ENCODE results near the gene GMPPA.

GMPPA gene

DNA sequence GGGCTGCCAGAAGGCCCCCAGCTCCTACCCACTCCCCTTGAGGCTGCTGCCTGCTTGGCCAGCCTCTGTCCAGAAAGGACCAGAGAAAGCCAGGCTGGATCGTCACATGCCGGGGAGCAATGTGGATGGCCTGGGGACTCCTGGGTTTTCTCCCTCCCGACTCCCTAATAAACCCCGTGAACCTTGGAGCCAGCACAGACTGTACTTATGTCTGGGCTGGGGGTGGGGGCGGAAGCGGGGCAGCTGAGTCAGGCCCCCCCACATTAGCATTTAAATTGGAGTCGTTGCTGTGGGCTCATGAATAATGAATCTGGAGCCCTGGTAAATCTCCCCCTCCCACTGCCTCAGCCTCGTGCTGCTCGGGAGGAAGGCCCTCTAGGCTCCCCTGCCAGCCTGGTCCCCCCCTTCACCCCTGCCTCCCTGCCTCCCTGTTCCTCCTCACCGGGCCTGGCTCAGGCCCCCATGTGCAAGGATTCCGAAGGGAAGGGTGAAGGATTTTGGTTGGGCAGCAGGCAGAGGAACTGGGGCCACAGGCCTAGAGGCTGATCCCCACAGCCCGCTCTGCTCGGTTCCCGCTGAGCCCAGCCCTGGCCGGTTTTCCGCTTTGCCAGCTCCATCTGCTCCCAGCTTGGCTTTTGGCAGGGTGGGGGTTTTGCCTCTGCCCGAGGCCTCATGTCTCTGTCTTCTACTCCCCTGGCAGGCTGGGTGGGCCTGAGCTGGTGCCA, 8.3 kb downstream of the GMPPA start:
- DNase-seq (ENCODE audit: low read depth), result no peak

DNA sequence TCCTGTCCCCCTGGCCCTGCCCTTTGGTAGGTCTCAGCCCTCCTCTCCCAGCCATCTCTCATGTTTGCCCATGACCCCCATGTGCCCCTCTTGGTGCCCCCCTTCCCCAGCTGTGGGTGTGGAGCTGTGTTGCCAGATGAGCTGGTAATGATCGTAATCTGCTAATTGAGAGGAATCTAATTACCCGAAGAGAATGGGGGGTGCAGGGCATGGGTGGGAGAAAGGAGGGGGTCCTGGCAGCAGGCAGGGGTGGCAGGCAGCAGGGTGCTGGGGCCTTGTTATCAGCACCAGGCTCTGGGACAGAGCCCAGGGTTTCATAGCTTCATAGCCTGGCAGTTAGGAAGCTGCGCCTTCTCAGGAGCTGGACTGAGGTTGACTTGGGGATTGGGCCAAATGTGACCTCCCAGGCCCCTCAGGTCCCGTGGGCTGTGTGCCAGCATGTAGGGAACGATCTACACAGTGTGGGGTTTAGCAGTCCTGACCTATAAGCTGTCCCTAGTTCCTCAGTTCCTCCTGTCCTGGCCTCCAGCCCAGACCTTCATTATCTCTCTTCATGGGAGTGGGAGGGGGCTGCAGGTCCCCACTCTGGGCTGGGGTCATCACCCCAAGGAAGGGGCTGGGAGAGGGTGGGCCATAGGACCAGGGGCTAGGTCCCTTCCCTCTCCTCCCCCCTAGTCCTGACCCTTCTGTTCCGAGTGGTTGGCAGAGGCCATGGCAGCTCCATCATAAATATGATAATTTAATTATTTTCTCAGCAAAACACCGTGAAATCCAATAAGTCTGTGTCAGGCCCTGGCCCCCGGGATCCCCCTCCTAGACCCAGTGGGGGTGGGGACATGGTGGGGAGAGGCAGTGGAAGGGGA, 9.1 kb downstream of the GMPPA start:
- no peak for DNase-seq (ENCODE audit: low read depth)

- no peak for DNase-seq (ENCODE audit: low read depth)
Measured at GRCh38 chr2:219508444-219508734, 9.7 kb downstream of the GMPPA start.

DNA sequence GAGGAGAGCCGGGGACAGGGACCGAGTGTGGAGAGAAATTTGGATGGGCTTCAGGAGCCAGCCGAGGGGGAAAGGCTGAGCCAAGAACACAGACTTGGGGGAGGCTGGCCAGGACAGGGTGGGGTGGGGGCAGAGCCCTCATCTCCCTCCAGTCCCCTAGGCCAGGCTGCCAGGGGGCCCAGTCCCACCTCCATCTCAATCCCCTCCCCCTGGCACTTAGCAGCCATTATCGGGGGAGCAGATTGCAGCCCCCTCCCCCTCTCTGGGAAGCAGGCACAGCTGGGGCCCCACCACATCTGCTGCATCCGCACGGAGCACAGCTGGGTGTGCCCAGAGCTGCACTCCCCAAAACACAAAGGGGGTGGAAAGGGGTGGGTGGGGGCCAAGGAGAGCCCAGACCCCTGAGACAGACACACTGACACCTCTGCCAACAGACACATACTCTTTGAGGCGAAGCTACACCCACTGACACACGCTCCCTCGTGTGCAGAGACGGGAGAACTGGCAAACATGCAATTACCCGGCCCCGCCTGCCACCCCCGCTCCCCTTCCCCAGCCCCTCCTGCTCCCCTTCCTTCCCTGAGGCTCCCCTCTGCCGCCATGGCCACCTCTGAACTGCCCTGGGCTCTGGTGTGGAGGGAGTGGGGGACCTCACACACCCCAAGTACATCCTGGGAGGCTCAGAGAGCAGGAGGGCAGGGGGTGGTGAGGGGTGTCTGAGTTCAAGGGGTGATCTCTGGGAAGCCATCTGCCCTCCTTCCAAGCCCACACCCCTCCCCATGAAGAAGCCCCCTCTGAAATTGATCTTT, 10.5 kb downstream of the GMPPA start:
- no peak for DNase-seq (ENCODE audit: low read depth)

DNA sequence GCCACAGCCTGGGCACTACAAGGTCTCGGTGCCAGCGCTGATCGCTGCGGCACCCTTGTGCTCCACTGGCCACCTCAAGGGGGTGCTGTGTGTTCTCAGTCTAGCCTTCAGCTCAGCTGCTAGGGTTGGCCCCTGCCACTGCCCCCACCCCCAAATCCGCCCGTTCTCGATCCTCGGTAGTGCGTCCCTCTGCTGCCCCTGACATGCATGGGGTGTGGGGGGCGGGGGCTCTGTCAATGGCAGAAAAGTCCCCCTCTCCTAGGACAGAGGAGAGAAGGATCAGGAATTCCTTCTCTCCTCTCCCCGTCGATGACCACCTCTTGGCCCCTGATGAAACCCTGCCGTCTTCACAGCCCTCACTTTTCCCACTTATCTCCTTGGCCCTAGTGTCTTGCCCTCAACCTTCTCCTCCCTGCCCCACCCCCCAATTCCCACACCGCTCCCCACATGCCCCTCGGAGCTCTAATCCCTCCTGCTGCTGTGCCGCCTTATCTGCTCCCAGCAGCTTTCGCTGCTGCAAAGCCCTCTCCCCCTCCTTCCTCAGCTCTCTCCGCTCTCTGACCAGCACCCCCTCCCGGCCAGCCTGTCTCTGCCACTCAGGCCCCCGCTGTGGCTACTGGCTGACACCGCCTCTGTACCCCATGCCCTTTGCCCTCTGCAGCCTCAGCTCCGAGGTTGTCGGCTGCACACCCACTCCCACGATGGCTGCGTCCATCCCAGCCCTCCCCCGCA, 11.3 kb downstream of the GMPPA start:
- DNase-seq (ENCODE audit: low read depth), result peak; percentile 33

GRCh38 chr2:219510512-219511135, 11.9 kb downstream of the GMPPA start:
- DNase-seq (ENCODE audit: low read depth), result no peak

DNA sequence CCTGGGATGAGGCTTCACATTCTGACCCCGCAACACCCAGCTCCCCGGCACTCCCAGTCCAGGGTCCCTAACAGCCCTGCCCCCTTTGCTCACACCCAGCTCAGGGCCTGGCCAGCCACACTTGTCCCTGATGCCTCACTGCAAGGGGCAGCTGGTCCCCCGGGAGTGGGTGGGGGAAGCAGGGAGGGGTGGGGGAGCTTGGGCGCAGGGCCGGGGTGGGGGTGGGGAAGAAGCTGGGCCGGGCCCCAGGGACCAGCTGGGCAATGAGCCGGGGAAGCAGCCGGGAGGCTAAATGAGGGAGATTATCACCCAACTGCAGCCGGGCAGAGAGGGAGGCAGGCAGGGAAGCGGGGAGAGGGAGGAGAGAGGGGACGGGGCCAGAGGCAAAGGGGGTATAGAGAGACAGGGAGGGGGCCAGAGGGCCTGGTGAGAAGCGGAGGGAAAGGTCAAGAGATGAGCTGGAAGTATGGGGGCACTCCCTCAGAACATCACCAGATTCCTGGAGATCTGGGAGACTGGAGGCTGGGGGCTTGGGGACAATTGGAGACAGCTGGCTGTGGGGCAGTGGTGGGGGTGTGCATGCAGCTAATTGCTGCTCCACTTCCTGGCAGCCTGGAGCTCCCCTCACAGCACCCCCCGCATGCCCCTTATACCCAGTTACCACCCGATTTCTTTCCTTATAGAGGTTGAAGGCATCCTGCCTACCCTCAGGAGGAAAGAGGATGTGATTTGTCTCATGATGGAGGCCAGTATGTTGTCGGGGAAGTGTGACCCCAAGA, 13.0 kb downstream of the GMPPA start:
- DNase-seq (ENCODE audit: low read depth), result no peak

- no peak for DNase-seq (ENCODE audit: low read depth)
Measured at GRCh38 chr2:219512524-219513216, 14.0 kb downstream of the GMPPA start.

DNA sequence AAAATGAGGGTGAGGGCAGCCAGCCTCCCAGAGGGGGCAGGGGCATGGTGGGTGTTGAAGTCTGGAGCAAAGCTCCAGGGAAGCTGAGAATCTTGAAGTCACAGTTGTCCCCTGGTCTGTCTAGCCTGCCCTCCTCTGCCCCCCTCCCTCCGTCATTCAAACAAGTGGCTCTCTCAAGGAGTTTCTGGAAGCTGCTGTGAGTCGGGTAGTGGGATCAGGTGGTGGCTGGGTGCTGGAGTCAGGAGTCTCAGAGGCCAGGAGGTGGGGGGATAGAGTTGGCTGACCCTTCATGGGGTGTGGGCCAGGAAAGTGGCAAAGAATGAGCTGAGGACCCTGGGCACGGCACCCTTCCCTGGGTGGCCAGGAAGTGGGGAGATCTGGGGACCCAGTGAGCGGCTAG, 15.1 kb downstream of the GMPPA start:
- no peak for DNase-seq (ENCODE audit: low read depth)

DNA sequence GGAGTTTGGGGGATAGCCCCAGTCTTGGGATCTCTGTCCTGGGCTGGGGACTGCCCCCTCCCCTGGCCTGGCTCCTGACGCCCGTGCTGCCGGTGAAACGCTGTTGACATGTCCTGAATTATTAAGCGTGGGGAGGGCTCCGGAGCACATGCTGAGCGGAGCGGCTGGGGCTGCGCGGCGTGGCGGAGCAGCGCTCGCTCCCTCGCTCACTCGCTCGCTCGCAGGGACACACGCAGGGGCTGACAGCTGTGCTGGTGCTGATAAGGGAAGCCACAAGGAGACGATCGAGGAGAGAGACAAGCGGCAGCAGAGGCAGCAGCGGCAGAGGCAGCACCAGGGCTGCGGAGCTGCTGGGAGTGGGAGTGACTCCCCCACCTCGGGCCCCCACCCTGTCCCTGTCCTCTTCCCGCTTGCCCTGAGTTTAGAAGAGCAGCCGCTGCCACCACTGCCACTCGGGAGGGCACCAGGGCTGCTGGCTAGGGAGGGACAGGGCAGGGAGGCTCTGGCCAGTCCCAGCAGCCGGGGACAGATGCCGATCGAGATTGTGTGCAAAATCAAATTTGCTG, 15.6 kb downstream of the GMPPA start, which contains the start of gene ASIC4:
Gene ASIC4 (plus strand): TSS at position 287 of the 566 bp plus-strand sequence. CDS start 243 bp downstream, at position 530.
- no peak for DNase-seq (ENCODE audit: low read depth)

- DNase-seq (ENCODE audit: low read depth), result no peak
Measured at GRCh38 chr2:219514836-219515235, 16.1 kb downstream of the GMPPA start.

DNA sequence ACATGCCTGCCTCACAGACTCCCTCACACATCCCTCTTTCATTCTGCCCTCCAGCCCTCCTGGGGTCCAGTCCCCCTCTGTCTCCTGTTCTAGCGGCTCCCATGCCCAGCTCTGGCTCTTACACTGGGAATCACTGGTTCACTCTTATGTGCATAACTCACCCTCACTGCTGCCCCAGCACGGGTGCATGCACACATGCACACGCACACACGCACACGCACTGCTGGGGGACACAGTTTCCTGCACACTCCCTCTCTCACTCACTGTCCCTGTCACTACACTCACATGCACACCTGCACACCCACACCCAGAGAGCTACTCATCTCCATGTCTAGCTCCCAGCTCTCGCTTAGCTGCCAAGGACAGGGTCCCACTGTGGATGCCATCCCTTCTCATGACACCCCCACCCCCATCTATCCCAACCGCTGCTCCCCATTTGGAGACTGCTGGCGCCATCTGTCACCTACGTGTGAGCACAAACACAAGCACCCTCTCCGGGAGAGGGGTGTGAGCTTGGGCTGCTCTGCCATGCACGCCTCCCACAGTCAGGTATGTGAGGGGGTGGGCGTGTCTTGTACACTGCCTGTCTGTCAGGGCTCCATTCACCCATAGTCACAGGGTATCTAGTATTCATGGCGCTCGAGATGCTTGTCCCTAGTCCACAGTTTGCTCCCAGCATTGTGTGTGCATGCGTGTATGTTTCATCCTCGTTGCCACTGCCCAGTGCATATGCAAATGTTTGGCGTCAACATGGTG, 17.4 kb downstream of the GMPPA start:
- no peak for DNase-seq (ENCODE audit: low read depth)

DNA sequence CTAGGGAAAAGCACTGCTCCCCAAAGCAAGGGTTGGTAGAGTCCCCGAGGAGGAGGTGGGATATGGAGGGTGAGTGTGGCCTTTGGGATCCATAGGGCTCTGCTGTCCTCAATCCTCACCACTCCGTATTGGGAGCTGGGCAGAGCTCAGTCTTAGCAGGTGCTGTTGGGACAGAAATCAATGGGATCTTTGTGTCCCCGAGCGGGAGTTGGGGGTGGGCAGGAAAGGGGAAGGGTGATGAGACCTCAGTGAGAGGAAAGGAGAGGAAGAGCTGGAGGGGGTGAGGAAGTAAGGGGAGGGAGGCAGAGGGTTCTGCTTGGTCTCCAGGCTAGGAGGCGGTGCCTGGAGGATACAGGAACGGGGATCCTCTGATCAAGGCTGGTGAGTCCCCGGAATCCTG, 18.2 kb downstream of the GMPPA start:
- DNase-seq (ENCODE audit: low read depth), result no peak

- DNase-seq (ENCODE audit: low read depth), result no peak
Measured at GRCh38 chr2:219517954-219518778, 19.5 kb downstream of the GMPPA start.

GRCh38 chr2:219519526-219519916, 20.8 kb downstream of the GMPPA start:
- DNase-seq (ENCODE audit: low read depth), result no peak

- DNase-seq (ENCODE audit: low read depth), result no peak
Measured at GRCh38 chr2:219520079-219520478, 21.4 kb downstream of the GMPPA start.

DNA sequence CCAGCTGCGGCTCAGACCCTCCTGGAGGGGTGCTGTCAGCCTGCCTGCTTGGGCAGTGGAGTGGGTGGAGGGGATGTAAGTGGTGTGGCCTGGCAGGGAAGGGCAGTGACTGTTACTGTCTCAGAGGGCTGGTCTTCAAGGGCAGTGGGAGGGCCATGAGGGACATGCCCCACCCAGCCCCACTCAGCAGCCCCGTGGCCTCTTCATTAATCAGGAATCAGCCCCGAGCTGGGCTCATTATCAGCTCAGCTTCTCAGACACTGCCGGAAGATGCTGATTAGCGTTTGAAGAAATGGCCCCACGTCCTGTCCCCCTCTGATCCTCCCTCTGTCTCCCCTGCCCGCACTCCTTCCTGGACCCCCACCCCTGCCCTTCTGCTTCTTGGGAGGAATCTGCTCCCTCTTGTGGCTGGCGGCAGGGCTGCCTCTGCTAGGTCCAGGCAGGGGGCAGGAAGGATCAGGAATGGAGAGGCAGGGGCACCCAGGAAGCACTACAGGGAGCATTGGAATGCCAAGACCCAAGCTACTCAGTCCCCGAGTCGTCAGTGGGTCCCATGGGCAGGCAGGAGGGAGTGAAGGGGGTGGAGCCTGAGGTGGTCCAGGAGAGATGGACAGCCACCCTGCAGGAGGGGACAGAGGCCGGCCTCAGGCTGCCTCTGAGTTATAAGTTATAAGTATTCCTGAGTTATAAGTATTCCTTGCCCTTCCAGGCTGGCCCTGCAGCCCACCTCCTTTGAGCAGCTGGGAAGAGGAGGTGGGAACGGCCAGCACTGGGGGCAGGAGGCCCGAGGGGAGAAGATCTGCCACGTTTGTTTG, 22.6 kb downstream of the GMPPA start:
- no peak for DNase-seq (ENCODE audit: low read depth)
